Suprapubic skin (tissue), 4 donors: Measurements from ENCODE around the gene GOT1.

ENCODE experiments used
- EP300 ChIP-seq: sonication (generic); formaldehyde crosslinking; IDR thresholded peaks from one replicate; pipeline ENCODE4 v1.6.1; 2017; ENCODE audit warnings: antibody characterized with exemption
- POLR2A ChIP-seq, 2 donors: fragments of 450-650 bp; IDR thresholded peaks; one replicate each; pipeline ENCODE4 v1.6.1; 2017; ENCODE audit warnings: antibody characterized with exemption in 2 of 2, mild to moderate bottlenecking in 2 of 2, moderate library complexity in 2 of 2
- POLR2AphosphoS5 ChIP-seq, 3 donors: sonication (generic); formaldehyde crosslinking; IDR thresholded peaks; one replicate each; pipeline ENCODE4 v1.6.1; 2017; ENCODE audit warnings: antibody characterized with exemption in 3 of 3
- TF ChIP-seq, protein P1 (sequence below), 2 donors: fragments of 200-600 bp in 1 of 2; fragments of 450-650 bp in 1 of 2; sonication (generic) in 1 of 2; IDR thresholded peaks; one replicate each; pipeline ENCODE4 v1.5.1; 2016 to 2019; ENCODE audit warnings: antibody characterized with exemption in 2 of 2, mild to moderate bottlenecking in 1 of 2, moderate library complexity in 1 of 2

DNA sequence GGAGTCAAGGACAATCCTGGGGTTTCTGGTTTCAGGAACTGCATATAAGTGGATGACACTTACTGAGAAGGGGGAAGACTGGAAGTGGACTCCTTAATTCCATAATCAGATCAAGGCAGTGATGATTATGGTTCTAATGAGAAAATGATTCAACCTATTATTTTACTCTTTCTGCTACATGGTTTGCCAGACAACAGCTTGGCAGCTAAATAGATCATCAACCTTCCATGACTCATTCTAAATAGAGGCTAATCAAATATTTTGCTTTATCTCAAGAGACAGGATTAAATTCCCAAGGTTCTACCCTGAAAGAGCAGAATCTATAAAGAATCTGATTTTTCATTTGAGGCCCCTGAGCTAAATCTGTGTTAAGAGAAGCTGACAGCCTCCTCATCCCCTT, 55.0 kb downstream of the GOT1 start:
- TF ChIP-seq, protein P1, sequence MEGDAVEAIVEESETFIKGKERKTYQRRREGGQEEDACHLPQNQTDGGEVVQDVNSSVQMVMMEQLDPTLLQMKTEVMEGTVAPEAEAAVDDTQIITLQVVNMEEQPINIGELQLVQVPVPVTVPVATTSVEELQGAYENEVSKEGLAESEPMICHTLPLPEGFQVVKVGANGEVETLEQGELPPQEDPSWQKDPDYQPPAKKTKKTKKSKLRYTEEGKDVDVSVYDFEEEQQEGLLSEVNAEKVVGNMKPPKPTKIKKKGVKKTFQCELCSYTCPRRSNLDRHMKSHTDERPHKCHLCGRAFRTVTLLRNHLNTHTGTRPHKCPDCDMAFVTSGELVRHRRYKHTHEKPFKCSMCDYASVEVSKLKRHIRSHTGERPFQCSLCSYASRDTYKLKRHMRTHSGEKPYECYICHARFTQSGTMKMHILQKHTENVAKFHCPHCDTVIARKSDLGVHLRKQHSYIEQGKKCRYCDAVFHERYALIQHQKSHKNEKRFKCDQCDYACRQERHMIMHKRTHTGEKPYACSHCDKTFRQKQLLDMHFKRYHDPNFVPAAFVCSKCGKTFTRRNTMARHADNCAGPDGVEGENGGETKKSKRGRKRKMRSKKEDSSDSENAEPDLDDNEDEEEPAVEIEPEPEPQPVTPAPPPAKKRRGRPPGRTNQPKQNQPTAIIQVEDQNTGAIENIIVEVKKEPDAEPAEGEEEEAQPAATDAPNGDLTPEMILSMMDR (IDR thresholded peaks at IDR 0.05): no peak
- no peak for TF ChIP-seq POLR2AphosphoS5 (IDR thresholded peaks at IDR 0.05)
- TF ChIP-seq POLR2A (IDR thresholded peaks at IDR 0.05): no peak
- TF ChIP-seq EP300: no peak
